CD1c-positive myeloid dendritic cell (primary cell): ENCODE results near the gene LMBRD2.
"Not testable (repeated sequence)": the region's sequence is repeated elsewhere in the genome, so short reads cannot be mapped to it uniquely, and the experiment has no call there.

Experiments used
- DNase-seq: peaks from one replicate; pipeline ENCODE4 v3.0.0-alpha.2; 2016; ENCODE audit errors: extremely low spot score

LMBRD2 gene

DNA sequence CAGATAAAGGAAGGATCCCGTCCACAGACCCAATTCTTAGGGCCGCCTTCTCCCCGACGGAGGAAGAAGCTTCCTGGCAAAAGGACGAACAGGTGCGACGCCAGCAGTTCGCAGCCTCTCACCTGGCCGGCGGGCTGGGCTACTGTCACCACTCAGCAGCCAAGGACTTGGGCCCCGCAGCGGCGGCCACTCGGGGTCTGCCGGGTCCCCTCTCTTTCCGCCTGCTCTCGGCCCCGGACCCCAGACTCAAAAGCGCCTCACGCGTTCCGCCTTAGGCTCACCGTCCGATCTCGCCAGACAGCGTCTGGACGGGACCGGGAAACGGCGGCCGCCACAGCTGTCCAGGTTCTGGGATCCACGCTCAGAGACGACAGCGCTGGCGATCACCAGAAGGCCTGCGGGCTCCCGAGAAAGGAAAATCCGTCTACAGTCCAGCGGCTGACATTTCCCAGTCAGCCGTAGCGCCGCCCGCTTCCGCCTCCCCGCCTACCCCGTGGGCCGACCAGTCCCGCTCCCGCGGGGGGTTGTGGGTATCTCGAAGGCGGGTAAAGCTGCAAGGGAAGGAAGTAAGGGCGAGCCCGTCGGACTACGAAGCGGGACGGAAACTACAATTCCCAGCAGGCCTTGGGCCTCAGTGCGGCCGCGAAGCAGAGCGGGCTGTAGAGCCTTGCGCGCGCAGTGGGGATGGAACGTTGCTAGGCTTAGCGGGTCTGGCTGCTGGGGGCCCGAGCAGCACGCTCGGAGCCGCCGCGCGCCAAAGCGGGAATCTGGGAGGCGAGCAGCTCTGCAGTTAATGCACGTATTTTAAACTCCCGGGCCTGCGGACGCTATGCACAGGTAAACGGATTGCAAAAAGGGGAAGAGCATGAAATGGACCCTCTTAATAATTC is at the start of gene LMBRD2, which contains the start of gene SKP2:
Gene LMBRD2, minus strand, starts transcription at position 454 of the 890 bp plus-strand sequence. CDS start 8,538 bp downstream, outside the sequence.
Gene SKP2, plus strand, starts transcription at position 678 of the 890 bp plus-strand sequence. Its CDS starts 152 bp downstream, at position 830.
- DNase-seq: peak; percentile 98

GRCh38 chr5:36200513-36200912 is 48.8 kb upstream of the LMBRD2 start:
- DNase-seq: no peak

DNA sequence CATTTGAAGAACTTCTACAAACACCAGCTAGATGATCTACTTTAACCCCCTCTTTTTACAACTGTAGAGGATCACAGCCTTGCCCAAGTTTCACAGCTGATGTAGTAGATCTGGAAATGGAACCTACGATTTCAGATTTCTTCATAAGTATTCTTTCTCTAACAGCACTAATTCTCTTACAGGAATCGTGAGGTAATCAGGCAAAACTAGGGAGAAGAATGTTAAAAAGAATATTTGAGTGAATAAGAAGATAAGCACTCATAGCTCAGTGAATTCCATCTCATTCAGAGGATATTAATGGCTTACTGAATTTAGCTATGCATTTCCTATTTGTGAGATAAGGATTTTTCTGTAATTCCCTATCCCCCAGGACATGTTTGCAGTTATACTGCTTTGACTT is 47.9 kb upstream of the LMBRD2 start:
- no peak for DNase-seq

GRCh38 chr5:36198783-36199182 is 47.1 kb upstream of the LMBRD2 start:
- not testable (repeated sequence) for DNase-seq

DNA sequence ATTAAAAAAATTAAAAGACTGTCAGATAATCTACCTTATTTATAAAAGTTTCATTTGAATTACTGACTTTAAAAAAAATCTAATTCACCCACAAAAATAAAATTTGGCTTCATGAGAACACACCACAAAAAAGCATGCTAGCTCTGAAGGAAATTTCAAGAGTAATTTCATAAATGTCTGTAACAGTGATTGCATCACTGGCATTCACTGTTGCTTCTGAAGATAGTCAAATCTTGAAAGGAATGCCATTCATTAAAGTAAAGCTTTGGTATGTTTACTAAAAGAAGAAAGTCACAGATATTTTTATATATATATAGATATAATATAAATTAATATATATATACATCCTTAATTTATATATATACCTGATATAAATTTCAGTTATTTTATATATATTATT is 46.6 kb upstream of the LMBRD2 start:
- DNase-seq: no peak

GRCh38 chr5:36193746-36194145 is 42.1 kb upstream of the LMBRD2 start:
- DNase-seq: no peak

- DNase-seq: not testable (repeated sequence)
These were observed 32.7 kb upstream of the LMBRD2 start for GRCh38 chr5:36184408-36184807.

DNA sequence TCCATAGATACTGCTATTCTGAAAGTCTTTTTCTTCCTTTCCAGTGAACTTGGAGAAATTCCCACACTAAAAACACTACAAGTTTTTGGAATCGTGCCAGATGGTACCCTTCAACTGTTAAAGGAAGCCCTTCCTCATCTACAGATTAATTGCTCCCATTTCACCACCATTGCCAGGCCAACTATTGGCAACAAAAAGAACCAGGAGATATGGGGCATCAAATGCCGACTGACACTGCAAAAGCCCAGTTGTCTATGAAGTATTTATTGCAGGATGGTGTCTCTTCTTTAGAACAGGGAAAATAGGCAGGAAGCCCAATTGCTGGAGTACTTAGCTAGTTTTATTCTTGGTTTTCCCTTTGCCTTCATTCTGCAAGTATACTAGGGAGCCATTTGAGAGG is 30.1 kb upstream of the LMBRD2 start:
- DNase-seq: no peak

DNA sequence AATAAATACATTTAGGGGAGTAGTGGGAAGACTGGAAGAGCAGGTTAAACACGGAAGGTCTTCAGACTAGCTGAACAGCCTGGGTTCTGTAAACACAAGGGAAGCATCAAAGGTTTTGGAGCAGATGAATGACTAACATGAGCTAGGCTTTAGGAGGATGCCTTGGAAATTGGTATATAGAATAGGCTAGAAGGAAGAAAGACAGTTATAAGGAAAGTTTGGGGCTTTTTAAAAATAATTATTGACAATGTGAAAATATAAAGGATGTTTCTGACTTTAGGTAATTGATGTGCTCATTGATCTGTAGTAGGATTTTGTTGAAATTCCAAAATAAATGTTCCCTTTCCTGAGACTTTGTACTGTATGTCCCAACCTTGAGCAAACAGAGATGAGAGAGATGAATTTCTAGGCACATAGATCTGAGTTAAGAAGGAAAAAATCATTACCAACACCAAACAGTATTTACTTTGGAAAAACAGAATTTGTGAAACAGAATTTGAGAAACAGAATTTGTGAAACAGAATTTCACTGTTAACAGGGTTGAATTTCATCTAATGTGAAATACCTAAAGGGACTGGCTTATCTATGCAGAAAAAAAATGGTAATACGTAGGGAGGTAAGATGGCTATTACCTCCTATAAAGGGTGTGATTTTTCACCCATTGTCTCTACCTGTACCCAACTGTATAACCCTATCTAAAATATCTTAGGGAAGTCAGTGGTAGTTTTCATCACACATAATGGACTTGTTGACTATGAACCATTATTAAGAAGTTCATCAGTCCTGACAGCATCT is 29.1 kb upstream of the LMBRD2 start:
- DNase-seq: no peak

GRCh38 chr5:36179950-36180349 is 28.3 kb upstream of the LMBRD2 start:
- DNase-seq: no peak

GRCh38 chr5:36178524-36178890 is 26.8 kb upstream of the LMBRD2 start:
- DNase-seq: no peak

- no peak for DNase-seq
These were observed 26.2 kb upstream of the LMBRD2 start for GRCh38 chr5:36177715-36178523.

GRCh38 chr5:36177154-36177553 is 25.5 kb upstream of the LMBRD2 start:
- no peak for DNase-seq

GRCh38 chr5:36175043-36175442 is 23.4 kb upstream of the LMBRD2 start:
- DNase-seq: no peak

DNA sequence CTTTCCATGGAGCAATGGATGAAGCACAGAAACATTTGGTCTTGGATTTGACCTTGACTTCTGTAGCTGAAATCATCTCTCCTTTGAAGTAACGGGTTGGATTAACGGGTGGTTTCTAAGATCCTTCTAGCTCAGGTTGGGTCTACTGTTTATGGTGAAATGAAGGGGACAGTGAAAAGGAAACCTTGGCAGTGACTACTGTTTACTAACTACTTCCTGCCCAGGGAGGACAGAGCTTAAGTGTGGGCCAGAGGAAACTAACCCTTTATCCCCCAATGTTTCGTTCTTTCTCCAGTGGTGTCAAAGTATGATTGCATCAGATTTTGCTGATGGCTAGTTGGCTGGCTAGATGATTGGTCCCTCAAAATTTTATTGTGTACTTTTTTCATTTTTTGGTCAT is 22.4 kb upstream of the LMBRD2 start:
- DNase-seq: no peak

DNA sequence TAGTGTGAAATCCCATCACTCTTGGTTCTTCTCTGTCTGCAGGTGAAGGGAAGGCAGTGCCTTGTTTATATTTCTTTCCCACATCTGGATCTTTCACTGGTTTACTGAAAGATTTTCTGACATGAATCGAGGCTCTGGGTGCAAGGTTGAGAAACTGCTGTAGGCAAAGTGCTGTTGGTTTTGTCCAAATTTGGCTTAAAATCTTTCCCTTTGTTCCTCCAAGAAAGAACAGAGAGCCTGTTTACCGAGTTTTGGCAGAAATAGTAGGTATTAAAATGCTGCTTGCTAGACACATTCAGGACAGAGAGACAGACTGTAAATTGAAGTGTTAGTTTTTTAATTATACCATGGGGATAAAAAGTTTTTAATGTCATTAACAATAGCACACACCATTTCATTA is 21.7 kb upstream of the LMBRD2 start:
- no peak for DNase-seq

DNA sequence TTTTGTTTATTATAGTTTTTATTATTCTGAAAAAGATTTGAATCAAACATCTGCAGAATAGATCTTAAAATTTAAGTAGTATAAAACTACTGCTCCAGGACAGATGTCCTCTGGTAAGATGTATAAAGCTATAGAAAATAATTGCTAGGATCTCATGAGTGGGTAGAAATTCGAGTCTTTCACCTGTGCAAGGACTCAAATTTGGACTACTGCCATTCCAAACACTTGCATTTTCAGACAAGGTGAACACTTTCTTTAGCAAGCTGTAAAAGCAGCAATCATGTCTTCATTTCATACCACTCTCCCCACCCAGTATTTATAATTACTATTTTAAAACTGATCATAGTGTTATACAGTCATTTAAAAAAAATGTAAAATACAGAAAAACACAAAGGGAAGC is 20.9 kb upstream of the LMBRD2 start:
- no peak for DNase-seq

- no peak for DNase-seq
These were observed 19.2 kb upstream of the LMBRD2 start for GRCh38 chr5:36170832-36171424.

DNA sequence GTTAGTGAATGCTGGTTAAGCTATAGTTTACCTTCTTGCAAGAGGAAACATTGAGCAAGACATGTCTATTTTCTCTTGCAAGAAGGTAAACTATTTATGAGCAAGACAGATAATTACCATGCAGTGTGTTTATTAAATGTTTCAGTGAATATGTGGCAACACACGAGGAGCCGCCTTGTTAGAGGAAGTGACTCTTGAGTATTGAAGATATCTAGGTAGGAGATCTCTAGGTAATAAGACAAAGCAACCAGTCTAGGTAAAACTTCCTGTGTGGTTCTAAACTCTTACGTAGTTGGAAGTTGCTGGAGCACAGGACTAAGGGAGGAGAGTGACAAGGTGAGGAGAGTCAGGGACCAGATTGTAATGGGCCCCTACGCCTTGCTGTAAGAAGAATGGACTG is 17.1 kb upstream of the LMBRD2 start:
- DNase-seq: no peak

- DNase-seq: no peak
These were observed 12.8 kb upstream of the LMBRD2 start for GRCh38 chr5:36164461-36164860.

GRCh38 chr5:36162810-36163486 is 11.3 kb upstream of the LMBRD2 start:
- no peak for DNase-seq
